HG02571 (cell line): Measurements from ENCODE around the gene CARD11.

ENCODE experiments used
- ATAC-seq: cut with Tn5 transposase; IDR thresholded peaks from one replicate; pipeline ENCODE4 v1.9.1; 2021; ENCODE audit warnings: mild to moderate bottlenecking, moderate library complexity; ENCODE audit not compliant: unreplicated experiment

Gene CARD11

DNA sequence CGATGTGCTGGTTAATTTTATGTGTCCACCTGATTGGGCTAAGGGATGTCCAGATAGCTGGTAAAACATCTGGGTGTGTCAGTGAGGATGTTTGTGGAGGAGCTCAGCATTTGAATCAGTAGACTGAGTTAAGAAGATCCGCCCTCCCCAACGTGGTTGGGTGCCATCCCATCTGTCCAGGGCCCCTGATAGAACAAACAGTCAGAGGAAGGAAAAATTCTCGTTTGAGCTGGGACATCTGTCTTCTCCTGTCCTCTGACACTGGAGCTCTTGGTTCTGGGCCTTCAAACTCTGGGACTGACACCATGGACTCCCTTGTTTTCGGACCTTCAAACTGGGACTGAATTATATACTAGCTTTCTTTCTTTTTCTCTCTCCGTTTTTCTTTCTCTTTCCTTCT, 59.6 kb downstream of the CARD11 start:
- ATAC-seq: no peak

DNA sequence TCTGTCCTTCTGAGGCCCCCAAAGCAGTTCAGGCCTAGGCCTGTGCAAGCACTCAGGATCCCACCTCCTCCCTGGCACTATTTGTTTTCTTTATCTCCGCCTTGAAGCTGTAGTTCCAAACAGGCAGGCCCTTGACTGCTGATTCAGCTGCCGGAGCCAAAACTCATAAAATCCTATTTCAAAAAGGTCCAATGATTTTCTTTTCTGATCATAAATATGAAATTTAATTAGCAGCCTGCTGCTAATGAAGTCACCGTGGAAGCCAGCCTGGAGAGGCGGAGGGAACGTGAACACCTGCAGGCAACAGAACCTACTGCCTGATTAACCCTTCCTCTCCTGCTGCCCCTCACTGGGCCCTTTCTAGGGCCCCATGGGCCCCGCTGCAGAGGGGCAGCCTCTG, 60.1 kb downstream of the CARD11 start:
- no peak for ATAC-seq

DNA sequence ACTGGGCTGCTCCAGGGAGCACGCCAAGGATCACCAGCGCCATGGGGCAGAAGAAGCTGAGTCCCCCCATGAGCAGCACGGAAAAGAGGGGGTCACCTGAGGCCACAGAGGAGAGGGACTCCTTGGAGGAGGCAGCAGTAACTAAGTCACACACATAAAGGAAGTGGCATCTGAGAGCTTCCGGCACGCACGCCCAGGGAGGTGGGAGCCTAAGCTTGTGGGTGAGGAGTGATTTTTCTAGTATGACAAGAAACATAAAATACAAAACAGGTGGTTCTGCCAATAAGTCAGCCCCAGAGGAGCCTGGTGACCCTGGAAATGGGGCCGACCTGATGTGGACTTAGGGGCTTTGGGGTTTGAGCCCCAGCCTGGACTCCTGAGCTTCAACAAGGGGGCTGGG, 60.8 kb downstream of the CARD11 start:
- ATAC-seq: no peak

DNA sequence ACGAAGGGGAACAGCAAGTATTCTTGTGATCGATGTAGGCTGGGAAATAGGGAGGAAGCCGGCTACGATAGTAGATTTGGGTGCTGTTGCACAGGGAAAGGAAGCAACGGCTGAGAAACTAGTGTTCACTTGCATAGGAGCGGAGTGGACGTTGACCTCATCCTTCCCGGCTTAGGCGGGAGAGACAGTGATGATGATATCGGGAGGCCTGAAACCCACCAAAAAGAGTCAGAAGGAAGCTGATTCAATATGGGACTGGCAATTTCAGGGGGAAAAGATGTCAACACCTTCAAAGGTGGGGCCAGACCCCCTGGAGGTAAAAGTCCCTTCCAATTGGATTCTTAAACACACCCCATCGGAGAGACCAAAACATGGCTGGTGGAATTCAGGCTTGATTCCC, 61.3 kb downstream of the CARD11 start:
- ATAC-seq: no peak

DNA sequence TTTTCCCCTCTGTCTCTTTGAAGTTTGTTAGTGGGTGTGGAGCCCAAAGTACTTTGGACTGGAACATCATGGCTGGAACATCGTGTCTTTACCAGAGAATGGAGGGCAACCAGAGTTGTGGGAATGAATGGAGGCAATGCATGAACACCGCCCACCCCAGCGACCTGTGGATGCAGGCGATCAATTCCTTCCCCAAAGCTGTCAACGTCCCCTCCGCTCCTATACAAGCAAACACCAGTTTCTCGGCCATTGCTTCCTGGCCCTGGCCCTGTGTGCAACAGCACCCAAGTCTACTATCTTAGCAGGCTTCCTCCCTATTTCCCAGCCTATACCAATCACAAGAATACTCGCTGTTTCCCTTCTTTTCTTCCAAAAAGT, 62.6 kb downstream of the CARD11 start:
- ATAC-seq: no peak

DNA sequence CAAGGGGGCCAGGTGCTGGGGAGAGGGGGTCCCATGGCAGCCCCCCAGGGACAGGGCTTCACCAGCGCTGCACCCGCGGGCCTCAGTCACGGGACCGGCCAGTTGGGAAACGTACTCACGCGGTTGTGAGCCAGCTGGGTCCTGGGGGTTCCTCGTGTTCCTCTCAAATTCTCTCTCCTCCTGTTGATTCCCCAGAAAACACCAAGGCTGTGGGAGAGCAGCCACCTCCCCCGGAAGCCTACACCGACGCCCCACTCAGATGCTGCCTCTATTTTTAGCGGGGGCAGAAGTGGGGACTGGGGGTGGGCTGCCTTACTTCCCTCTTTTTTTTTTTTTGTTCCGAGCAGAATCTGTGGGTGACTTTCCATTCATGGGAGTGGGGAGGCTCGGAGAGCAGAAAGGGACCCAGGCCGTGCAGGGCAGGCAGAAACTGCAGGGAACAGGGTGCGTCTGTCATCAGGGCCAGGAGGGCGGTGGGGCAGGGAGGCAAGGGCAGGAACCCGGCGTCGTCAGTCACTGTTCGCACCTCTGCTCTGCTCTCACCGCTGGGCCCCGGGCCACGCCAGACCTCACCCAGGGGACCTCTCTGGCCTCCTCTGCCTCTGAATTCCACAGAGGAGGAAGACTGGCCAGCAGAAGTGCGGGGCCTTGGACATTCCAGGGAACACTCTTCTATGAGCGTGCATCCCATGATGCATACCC, 63.1 kb downstream of the CARD11 start:
- no peak for ATAC-seq

DNA sequence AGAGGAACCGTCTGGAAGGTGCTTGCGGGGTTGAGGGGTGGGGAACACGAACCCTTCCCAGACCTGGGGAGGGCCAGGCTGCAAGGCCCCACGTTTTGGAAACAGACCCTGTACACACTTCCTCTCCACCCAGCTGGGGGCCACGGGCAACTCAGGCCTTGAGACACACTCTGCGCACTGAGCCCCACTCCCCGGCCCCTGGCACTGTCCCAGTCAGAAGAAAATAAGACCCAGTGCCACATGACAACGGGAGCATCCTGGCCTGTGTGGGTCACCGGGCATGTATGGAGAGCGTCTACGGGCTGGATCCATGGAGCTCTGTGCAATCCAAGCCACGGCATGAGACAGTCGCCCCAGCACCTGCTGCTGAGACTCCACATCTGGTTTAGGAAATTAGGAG, 63.7 kb downstream of the CARD11 start:
- no peak for ATAC-seq

DNA sequence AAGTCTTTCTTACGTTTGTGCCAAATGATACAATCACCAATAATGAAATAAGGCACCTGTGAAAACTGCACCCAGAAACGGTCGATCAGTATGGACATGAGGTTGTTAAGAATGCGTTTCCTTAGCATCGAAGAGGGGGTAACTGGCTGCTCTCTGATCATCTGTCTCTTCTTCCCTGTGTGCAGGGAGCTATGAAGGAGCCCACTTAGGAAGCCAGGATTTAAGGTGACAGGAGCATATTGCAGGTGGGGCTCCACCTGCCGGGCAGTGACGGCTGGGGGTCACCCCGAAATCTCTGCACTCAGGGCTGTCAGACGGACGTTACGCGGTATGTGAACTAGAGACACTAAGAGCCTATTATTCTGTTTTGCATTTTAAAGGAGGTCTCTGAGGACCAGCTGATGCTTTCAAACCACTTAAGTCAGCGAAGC, 64.5 kb downstream of the CARD11 start:
- ATAC-seq: no peak

DNA sequence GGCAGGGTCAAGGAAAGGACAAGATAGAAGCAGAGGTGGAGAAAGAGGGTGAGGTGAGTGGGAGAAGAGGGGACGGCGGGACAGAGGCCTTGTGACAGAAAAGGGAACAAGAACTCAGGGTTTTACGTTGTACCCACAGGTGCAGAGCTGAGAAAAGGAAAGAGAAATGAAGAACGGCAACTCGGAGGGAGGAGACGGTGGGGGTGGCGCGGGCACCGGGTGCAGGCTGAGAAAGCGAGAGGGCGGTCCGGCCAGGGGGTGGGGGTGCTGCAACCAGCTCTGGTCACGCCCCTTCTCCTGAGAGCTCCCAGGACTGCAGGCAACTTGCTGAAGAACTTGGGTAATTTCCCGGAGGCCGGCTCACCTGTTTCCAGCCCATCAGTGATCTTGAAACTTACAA, 65.3 kb downstream of the CARD11 start:
- ATAC-seq: peak; percentile 86

DNA sequence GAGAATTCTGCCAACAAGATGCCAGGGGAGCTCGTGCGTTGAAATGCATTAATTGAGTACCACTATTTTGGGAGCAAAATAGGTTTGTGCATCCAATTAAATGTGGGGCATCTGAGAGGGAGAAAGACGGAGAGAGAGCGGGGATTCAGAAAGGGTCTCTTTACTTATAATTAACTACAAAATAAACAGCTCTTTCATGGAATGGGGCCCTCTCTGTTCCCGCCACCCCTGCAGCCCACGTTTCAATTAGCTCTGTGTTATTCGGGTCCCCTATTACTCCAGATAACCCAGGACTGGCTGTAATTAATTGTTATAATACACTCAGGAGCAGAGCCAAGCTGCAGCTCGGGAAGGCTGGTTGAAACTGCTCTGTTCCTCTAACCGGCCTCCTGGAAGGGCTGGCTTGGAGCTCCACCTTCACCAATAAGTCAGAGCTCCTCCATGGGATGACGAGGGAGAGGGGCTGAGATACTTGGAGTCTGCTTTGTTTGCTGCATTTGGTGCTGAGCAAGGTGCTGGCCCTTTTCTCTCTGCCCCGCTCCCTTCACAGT, 67.8 kb downstream of the CARD11 start:
- no peak for ATAC-seq

DNA sequence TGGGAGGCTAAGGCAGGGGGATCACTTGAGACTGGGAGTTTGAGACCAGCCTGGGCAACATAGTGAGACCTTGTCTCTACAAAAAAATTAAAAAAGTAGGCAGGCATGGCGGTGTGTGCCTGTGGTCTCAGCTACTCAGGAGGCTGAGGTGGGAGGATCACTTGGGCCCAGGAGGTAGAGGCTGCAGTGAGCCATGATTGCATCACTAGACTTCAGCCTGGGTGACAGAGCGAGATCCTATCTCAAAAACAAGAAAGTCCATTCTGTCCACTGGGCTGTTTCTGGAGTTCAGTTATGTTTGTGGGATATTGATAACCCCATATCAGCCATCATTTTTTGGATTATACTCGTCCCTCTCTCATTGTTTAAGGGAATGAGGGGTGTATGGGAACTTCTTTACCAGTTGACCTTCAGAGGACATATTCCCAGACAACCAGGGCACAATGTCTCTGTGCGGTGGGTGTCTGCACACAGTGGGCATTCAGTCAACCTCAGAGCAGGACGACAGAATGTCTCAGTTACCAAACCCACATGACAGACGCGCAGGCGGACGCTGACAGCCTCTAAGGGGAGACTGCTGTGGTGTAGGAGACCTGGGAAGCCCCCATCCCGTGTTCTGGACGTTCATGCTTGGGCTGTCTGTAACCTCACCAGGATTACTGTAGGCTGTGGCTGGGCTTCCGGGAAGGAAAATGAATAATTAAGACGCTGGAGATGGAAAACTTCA, 69.4 kb downstream of the CARD11 start:
- ATAC-seq: no peak

DNA sequence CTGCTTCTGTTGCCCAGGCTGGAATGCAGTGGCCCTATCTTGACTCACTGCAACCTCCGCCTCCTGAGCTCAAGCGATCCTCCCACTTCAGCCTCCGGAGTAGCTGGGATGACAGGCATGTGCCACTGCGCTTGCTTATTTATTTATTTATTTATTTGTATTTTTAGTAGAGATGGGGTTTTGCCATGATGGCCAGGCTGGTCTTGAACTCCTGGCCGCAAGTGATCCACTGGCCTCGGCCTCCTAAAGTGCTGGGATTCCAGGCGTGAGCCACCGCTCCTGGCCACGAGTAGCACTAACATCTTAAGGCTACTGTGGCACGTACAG, 70.9 kb downstream of the CARD11 start:
- no peak for ATAC-seq

DNA sequence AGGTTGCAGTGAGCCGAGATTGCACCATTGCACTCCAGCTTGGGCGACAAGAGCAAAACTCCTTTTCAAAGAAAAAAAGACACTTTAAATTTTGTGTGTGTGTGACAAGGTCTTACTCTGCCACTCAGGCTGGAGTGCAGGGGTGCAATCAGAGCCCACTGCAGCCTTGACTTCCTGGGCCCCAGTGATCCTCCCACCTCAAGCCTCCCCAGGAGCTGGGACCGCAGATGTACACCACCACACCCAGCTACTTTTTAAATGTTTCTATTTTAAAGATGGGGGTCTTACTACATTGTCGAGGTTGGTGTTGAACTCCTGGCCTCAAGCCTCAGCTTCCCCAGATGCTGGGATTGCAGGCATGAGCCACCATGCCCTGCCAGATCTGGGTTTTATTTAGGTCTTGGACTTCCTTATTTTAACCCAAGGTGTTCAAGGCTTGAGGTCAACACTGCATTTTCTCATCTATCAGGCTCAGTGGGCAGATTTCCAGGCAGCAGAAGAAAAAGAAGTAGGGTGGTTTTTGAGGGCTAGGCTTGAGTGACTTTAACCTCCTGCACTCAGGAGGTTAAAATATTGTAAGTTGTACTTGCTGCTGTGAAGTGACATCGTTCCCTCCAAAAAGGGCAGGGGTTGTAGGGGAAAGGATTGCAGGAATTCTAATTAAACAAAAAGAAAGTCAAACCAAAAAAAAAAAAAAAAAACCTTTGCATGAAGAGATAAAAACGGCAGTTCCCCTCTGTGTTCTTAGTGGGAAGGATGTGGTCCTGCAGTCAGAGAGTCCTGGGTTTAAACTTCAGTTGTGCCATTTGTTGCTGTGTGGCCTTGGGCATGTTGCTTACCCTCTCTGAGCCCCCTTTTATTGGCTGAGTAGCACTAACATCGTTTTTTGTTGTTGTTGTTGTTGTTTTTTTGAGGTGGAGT, 71.5 kb downstream of the CARD11 start:
- ATAC-seq: no peak

DNA sequence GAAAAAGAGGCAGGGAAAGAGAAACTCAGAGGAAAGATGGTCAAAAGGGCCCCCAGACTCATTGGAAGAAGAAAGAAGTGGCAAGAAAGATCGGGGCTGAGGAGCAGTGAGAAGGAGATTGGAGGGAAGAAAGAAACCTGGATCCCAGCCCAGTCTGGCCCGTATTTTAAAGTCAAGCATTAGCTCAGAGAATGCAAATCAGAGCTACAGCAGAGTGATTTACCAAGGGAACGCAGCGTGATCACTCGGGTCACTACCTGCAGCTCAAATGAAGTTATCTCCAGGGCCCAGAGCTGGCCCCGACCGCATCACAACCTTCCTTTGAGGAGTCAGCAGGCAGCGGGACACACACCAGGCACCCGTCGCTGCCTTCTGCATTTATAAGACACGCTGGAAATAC, 72.8 kb downstream of the CARD11 start:
- no peak for ATAC-seq

DNA sequence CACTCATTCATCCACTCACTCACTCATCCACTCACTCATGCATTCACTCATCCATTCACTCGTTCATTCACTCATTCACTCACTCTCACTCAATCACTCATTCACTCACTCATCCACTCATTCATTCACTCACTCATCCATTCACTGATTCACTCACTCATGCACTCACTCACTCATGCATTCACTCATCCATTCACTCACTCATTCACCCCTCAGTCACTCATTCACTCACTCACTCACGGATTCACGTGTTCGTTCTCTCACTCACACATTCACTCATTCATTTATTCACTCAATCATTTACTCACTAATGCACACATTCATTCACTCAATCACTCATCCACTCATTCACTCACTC, 73.4 kb downstream of the CARD11 start:
- ATAC-seq: no peak

DNA sequence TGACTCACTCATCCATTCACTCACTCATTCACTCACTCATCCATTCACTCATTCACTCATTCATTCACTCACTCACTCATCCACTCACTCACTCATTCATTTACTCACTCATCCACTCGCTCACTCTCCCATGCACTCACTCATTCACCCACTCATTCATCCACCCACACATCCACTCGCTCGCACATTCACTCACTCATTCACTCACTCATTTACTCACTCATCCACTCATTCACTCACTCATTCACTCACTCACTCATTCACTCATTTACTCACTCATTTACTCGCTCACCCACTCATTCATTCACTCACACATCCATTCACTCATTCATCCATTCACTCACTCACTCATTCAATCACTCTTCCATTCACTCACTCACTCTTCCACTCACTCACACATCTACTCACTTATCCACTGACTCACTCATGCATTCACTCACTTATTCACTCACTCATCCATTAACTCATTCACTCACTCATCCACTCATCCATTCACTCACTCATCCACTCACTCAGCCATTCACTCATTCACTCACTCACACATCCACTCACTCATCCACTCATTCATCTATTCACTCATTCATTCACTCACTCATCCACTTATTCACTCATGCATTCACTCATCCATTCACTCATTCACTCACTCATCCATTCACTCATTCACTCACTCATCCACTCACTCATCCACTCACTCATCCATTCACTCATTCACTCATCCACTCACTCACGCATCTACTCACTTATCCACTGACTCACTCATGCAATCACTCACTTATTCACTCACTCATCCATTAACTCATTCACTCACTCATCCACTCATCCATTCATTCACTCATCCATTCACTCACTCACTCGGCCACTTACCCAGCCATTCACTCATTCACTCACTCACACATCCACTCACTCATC, 74.0 kb downstream of the CARD11 start:
- no peak for ATAC-seq

DNA sequence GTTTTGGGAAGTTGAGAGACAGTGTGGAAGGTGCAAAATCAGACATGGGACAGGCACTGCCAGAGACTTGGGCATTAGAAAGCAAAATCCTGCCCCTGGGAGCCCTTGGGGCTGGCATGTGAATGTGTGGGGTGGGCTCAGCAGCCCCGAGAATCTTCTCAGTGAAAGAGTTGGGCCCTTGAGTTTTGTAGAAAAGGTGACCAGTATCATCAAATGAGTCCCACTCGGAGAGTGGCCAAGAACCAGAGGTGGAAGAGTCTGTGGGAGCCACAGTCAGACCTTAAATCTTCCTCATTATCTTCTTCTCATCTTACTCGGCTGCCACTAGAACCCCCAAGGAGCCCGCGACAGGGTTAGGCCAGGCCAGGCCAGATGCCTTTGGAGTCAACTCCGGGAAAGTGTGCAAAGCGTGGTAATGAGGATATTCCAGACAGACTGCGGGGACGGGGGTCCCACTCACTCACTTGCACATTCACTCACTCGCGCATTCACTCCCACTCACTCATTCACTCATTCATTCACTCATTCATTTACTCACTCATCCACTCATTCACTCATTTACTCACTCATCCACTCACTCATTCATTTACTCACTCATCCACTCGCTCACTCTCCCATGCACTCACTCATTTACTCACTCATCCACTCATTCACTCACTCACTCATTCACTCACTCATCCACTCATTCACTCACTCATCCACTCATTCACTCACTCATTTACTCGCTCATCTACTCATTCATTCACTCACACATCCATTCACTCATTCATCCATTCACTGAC, 74.9 kb downstream of the CARD11 start:
- no peak for ATAC-seq

DNA sequence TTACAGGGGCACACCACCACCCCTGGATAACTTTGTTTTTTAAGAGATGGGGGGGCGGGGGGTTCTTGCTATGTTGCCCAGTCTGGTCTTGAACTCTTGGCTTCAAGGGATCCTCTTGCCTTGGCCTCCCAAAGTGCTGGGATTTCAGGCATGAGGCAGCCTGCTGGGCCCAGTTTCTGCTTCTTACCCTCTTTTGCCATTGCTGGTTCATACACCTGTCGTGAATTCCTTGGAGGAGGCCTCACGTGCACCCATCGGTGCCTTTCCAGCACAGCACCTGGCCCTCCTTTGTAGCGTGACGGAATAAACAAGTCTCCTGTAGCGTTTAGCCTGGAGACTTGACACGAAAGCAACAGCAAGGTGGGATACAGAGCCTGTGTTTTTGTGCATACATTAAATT, 75.5 kb downstream of the CARD11 start:
- ATAC-seq: no peak

DNA sequence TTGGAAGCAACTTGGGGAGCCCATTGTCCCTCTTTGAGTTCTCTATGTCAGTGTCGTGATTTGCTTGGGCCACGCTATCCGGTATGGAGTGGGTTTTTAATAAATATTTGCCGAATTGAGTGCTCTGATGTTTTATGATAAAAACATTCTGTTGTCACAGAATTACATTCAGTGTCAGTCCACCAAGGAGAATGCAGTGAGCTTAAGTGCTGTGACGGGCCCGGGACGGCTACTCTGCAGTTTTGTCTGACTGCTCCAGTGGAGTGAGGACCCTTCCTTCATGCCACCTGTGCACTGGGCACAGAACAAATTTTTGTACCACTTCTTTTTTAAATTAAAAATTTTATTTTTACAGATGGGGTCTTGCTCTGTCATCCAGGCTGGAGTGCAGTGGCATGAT, 76.0 kb downstream of the CARD11 start:
- no peak for ATAC-seq

DNA sequence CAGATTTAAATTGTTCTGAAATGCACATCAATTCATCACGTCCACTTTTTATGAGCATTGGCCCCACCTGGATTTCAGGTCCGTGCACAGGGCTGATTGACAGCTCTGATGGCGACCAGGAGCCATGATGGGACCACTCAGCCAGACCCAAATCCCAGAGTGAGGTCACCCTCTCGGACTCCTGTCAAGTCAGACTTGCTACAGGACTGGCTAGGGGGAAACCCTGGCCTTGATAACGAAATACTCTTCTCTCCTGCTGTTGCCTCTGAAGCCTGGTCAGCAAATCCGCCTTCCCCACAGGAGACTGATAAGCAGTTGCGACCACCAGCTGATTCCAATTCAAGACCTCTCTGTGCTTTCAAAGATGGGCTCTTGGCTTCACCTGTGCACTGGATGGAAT, 76.4 kb downstream of the CARD11 start:
- no peak for ATAC-seq
